Renal pelvis (tissue), 4 donors: ENCODE data around the gene BRME1. TPM values are rescaled to one million over a fixed set of nuclear protein-coding genes. Genes with fewer than 3 reads are reported as not detected.
"Not testable (repeated sequence)": the region's sequence is repeated elsewhere in the genome, so short reads cannot be mapped to it uniquely, and the experiment has no call there.

Experiments used
- DNase-seq: peaks from one replicate; pipeline ENCODE4 v3.0.0-alpha.2; 2013
- polyA plus RNA-seq, 3 donors: library from polyadenylated mRNA; unstranded; fragments of 120-200 nt; gene quantifications; one replicate each; pipeline ENCODE4 v1.2.1, GENCODE V29; 2013; ENCODE audit not compliant: insufficient read length in 3 of 3

Gene BRME1
- polyA plus RNA-seq, 3 donors, result 6.3 to 9.9 (median 7.1) TPM

- no peak for DNase-seq
Measured at GRCh38 chr19:13929956-13930355, 24.0 kb upstream of the BRME1 start.

- no peak for DNase-seq
Measured at GRCh38 chr19:13929340-13929739, 23.4 kb upstream of the BRME1 start.

GRCh38 chr19:13926715-13927114 lies 20.8 kb upstream of the BRME1 start:
- DNase-seq, result no peak

- DNase-seq, result no peak
Measured at GRCh38 chr19:13926010-13926409, 20.1 kb upstream of the BRME1 start.

GRCh38 chr19:13923194-13923987 lies 17.5 kb upstream of the BRME1 start:
- DNase-seq, result no peak

GRCh38 chr19:13922118-13922517 lies 16.2 kb upstream of the BRME1 start:
- DNase-seq, result not testable (repeated sequence)

GRCh38 chr19:13920940-13921747 lies 15.2 kb upstream of the BRME1 start:
- no peak for DNase-seq

DNA sequence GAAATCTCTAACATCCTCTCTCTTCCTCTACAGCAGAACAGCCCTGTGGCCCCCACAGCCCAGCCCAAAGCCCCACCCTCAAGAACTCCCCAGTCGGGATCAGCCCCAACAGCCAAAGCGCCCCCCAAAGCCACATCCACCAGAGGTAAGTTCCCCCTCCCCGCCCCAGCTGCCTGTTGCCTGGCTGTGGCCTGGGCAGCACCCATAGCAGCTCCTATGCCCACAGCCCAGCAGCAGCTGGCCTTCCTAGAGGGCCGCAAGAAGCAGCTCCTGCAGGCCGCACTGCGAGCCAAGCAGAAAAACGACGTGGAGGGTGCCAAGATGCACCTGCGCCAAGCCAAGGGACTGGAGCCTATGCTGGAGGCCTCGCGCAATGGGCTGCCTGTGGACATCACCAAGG lies 14.6 kb upstream of the BRME1 start:
- DNase-seq, result no peak

GRCh38 chr19:13918726-13919411 lies 13.0 kb upstream of the BRME1 start:
- no peak for DNase-seq

DNA sequence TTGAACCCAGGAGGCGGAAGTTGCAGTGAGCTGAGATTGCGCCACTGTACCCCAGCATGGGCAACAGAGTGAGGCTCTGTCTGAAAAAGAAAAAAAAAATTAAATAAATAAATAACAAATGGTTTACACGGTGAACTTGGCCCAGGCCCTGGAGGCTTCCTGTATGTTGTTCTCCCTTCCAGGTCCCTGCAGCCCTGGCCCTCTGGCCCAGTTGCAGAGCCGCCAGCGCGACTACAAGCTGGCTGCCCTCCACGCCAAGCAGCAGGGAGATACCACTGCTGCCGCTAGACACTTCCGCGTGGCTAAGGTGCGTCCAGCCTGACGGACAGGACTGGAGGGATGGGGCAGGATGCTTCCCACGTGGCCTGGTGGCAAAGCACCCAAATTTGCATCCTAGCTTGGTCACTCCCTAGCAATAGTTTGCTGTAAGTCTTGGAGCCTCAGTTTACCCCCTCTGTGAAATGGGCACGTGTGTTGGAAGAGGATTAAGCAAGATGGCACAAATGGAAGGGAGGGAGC lies 12.0 kb upstream of the BRME1 start:
- DNase-seq, result no peak

GRCh38 chr19:13914777-13915176 lies 8.9 kb upstream of the BRME1 start:
- DNase-seq, result no peak

DNA sequence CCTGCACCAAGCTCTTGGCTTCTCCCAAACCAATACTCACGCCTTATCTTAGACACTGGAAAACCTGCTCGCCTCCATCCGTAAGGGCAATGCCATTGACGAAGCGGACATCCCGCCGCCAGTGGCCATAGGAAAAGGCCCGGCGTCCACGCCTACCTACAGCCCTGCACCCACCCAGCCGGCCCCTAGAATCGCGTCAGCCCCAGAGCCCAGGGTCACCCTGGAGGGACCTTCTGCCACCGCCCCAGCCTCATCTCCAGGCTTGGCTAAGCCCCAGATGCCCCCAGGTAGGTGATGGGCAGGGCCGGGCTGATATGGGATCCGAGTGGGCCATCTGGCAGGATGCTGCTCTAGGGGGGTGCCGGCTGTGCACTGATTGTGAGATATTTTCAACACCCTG lies 7.4 kb upstream of the BRME1 start:
- no peak for DNase-seq

DNA sequence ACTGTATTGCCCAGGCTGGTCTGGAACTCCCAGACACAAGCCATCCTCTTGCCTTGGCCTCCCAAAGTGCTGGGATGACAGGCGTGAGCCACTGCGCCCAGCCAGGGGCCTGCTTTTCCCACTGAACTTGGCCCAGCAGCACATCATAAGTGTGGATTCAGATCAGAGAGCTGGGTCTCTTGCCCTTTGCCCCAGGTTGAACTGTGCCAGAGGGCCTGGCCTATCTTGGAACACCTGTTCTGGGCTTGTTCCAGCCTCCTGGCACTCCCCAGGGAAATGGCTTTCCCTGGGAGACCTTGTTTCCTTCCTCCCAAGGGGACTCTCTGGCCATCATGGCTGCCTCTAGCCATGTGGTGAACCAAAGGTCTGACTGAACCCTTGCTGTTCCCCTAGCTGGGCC lies 3.5 kb upstream of the BRME1 start:
- DNase-seq, result no peak

- no peak for DNase-seq
Measured at GRCh38 chr19:13908674-13909073, 2.8 kb upstream of the BRME1 start.

GRCh38 chr19:13906910-13907309 lies 993 bp upstream of the BRME1 start:
- DNase-seq, result no peak

DNA sequence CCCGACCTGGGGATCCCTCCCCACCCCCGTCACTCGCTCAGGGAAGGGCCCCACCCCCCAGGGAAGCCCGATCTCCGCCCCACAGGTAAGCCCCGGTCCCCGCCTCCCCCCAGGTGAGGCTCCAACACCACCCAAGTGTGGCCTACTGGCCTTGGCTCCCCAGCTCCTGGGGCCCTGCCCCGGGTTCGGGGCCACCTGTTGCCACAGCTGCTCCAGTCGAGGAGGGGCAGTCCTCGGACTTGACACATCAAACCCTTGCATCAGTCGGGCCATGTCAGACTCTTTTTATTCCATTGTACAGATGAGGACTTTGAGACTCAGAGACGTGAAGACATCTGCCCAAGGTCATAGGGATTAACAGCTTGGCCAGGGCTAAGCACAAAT lies 596 bp upstream of the BRME1 start:
- no peak for DNase-seq

DNA sequence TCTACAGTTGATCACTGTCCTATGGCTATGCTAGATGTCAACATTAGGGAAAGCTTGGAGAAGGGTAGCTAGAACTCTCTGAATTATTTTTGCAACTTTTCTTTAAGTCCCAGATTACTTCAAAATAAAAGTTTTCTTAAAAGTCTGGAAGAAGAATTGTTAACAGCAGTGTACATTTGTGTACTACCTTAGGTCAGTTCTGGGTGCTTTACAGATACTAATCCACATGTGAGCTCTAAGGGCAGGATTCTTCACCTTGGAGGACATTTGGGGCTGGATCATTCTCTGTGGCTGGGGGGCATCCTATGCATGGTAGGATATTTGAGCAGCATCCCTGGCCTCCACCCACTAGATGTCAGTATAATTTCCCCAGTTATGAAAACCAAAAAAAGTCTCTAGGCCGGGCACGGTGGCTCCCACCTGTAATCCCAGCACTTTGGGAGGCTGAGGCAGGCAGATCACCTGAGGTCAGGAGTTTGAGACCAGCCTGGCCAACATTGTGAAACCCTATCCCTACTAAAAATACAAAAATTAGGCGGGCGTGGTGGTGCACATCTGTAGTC lies 2.8 kb downstream of the BRME1 start:
- no peak for DNase-seq

DNA sequence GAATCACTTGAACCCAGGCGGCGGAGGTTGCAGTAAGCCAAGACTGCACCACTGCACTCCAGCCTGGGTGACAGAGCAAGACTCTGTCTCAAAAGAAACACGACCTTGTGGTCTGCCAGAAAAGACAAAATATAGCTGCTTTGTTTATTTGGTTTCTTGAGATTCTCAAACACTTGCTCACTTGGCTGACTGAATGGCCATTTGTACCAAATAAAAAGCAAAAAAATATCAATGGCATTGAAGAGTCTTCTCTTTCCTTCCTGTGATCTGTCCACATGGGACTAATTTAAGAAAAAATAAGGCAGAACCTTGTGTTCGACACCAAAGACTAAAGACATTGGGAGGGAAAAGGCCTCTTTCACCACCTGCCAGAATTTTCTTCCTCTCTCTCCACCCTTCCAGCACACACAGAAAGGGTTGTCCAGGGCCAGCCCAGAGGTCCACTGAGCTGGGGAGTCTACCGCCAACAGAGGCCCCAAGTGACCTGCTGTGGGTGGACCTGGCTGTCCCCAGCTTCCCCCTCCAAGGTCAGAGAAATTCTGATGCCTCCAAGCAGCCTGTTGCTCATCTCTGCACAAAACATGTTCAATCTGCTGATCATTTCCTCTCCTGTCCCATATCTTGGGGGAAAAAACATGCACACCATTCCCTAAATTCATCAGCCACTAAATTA lies 5.9 kb downstream of the BRME1 start:
- no peak for DNase-seq

DNA sequence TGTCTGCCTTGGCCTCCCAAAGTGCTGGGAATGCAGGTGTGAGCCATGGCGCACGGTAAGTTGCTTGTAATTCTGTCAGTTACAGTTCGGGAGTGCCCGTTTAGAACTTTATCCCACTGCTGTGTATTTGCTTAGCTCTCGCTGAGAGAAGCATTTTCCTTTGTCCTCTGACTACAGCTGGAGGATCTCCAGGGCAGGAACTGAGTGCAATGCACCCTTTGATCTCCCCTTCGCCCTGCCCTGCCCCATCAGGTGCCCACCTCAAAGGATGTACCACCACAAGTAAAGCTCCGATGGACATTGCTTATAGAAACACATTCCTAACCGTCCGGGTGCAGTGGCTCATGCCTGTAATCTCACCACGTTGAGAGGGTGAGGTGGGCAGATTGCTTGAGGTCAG lies 6.5 kb downstream of the BRME1 start:
- no peak for DNase-seq

GRCh38 chr19:13896227-13896626 lies 9.7 kb downstream of the BRME1 start:
- no peak for DNase-seq

- no peak for DNase-seq
Measured at GRCh38 chr19:13894552-13894951, 11.4 kb downstream of the BRME1 start.

GRCh38 chr19:13892870-13893269 lies 13.0 kb downstream of the BRME1 start:
- DNase-seq, result no peak
